ENCODE data around the gene SMCO4. TPM values are rescaled to one million over a fixed set of nuclear protein-coding genes. Genes with fewer than 3 reads are reported as not detected.
"Not testable (repeated sequence)": the region's sequence is repeated elsewhere in the genome, so short reads cannot be mapped to it uniquely, and the experiment has no call there.

Gene SMCO4
- polyA plus RNA-seq (2013, experiment 1 of 2) = 26.9 TPM
- polyA plus RNA-seq (2013, experiment 2 of 2) = 21.3 TPM

DNA sequence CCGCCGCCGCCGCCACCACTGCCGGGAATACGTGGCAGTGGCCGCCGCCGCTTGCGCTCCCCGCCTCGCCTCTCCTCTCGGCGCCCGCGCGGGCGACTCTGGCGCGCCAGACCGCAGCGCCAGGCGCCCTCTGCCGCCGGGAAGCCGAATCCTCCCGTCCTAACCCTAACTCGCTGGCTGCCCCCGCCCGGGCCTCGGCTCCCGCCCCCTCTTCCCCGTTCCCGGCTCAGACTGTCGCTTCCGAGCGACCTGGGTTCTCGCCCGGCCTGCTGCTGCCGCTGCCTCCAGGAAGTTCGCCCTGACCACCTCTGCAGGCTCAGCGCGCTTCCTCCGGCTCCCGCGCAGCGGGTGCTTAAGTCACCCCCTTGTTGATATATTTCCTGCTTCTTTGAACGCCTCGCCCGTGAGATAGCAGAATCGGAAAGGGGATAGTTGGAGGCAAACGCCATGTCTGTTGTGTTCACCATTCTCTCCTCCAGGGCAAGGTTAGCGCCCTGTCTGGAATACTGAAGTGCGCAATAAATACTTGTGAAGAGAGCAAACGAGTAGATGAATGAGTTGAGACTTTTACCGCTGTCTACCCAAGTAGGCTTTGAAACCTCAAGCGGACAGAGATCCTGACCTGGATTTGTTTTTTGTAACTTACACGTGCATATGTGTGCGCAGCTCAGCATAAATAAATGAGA lies at the start of gene SMCO4:
SMCO4 (minus strand) TSS at position 100 of the 686 bp plus-strand sequence. CDS start 64,202 bp downstream, outside the sequence.
- H3K4me1 ChIP-seq (ENCODE audit: control insufficient read depth, insufficient read depth, low read length, poor library complexity, severe bottlenecking) = peaks cover 4% of the 10 kb centered on the region
- H3K9me3 ChIP-seq (ENCODE audit: control insufficient read depth, low read length) = no peaks in the 10 kb centered on the region
- no peaks in the 10 kb centered on the region for H3K36me3 ChIP-seq (ENCODE audit: control insufficient read depth, insufficient read depth, low read length)
- H3K4me3 ChIP-seq (ENCODE audit: extremely low read depth, insufficient read depth, low read length, poor library complexity, severe bottlenecking) = peak within 1 kb of the TSS; percentile 66
- 13 to 19% methylated on average over 28 to 42 of the region's 59 CpGs for WGBS, 2 experiments (ENCODE audit: insufficient coverage in 2 of 2)
- H3K27ac ChIP-seq (ENCODE audit: low read depth, low read length, severe bottlenecking) = peak within 1 kb of the TSS; percentile 81

DNA sequence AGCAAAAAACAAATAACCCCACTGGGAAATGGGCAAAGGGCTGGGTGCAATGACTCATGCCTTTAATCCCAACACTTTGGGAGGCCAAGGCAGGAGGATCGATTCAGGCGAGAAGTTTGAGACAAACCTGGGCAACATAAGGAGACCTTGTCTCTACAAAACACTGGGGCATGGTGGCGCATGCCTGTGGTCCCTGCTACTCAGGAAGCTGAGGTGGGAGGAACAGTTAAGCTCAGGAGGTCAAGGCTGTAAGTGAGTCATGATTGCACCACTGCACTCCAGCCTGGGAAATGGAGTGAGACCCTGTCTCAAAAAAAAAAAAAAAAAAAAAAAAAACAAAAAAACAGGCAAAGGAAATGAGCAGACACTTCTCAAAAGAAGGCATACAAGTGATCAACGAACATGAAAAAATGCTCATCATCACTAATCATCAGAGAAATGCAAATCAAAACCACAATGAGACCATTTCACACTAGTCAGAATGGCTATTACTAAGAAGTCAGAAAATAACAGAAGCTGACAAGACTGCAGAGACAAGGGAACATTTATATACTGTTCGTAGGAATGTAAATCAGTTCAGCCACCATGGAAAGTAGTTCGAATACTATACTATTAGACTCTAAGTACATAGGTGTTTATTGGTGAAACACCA lies 48.2 kb upstream of the SMCO4 start:
- H3K4me1 ChIP-seq (ENCODE audit: control insufficient read depth, insufficient read depth, low read length, poor library complexity, severe bottlenecking) = no peaks in the 10 kb centered on the region
- no peaks in the 10 kb centered on the region for H3K36me3 ChIP-seq (ENCODE audit: control insufficient read depth, insufficient read depth, low read length)
- 86 to 90% methylated on average over 2 to 4 of the region's 6 CpGs for WGBS, 2 experiments (ENCODE audit: insufficient coverage in 2 of 2)
- no peak overlapping the region for H3K27ac ChIP-seq (ENCODE audit: low read depth, low read length, severe bottlenecking)
- no peaks in the 10 kb centered on the region for H3K9me3 ChIP-seq (ENCODE audit: control insufficient read depth, low read length)
- H3K4me3 ChIP-seq (ENCODE audit: extremely low read depth, insufficient read depth, low read length, poor library complexity, severe bottlenecking) = no peak overlapping the region

- H3K9me3 ChIP-seq (ENCODE audit: control insufficient read depth, low read length) = no peaks in the 10 kb centered on the region
- H3K4me3 ChIP-seq (ENCODE audit: extremely low read depth, insufficient read depth, low read length, poor library complexity, severe bottlenecking) = no peak overlapping the region
- no peaks in the 10 kb centered on the region for H3K4me1 ChIP-seq (ENCODE audit: control insufficient read depth, insufficient read depth, low read length, poor library complexity, severe bottlenecking)
- H3K36me3 ChIP-seq (ENCODE audit: control insufficient read depth, insufficient read depth, low read length) = no peaks in the 10 kb centered on the region
- no peak overlapping the region for H3K27ac ChIP-seq (ENCODE audit: low read depth, low read length, severe bottlenecking)
- WGBS, 2 experiments (ENCODE audit: insufficient coverage in 2 of 2) = no CpG with 5 or more reads among the region's 1 CpG
Observed at GRCh38 chr11:93589347-93589746, 46.2 kb upstream of the SMCO4 start.

DNA sequence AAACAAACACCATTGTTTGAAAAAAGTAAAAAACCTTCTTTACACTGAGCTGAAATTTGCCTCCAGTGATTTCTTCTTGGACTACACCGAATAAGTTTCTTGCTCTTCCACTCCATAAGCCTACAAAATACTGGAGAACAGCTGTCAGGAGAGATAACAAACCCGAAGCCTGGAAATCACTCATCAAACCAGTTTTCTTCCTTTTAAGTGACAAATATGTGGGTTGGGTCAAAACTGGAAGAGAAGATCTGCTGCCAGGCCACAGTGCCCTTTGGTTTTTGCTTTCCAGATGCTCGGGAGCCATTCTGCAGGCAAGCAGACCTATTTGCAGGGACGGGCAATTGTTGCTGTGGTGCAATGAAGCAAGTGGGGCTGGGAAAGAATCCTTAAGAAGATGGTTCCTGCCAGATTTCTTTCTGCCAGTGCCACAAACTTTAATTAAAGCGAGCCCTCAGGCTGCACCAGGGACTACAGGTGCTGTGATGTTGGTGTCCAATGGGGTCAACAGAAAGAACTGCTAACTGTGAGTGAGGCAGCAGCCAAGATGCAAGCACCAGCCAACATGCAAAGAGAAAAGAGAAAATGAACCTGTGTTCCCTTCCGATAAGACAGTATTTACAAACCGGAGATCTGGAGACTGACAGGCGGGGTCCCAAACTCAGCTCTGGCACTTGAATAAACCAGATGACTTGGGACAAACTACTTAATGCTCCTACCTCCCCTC lies 44.8 kb upstream of the SMCO4 start:
- 87 to 90% methylated on average over 2 to 6 of the region's 8 CpGs for WGBS, 2 experiments (ENCODE audit: insufficient coverage in 2 of 2)
- no peaks in the 10 kb centered on the region for H3K9me3 ChIP-seq (ENCODE audit: control insufficient read depth, low read length)
- no peak overlapping the region for H3K27ac ChIP-seq (ENCODE audit: low read depth, low read length, severe bottlenecking)
- H3K4me1 ChIP-seq (ENCODE audit: control insufficient read depth, insufficient read depth, low read length, poor library complexity, severe bottlenecking) = no peaks in the 10 kb centered on the region
- no peaks in the 10 kb centered on the region for H3K36me3 ChIP-seq (ENCODE audit: control insufficient read depth, insufficient read depth, low read length)
- H3K4me3 ChIP-seq (ENCODE audit: extremely low read depth, insufficient read depth, low read length, poor library complexity, severe bottlenecking) = no peak overlapping the region

GRCh38 chr11:93587425-93587824 lies 44.2 kb upstream of the SMCO4 start:
- H3K4me3 ChIP-seq (ENCODE audit: extremely low read depth, insufficient read depth, low read length, poor library complexity, severe bottlenecking); H3K9me3 ChIP-seq (ENCODE audit: control insufficient read depth, low read length); H3K4me1 ChIP-seq (ENCODE audit: control insufficient read depth, insufficient read depth, low read length, poor library complexity, severe bottlenecking); H3K27ac ChIP-seq (ENCODE audit: low read depth, low read length, severe bottlenecking); H3K36me3 ChIP-seq (ENCODE audit: control insufficient read depth, insufficient read depth, low read length): not testable (repeated sequence)
- no CpG with 5 or more reads among the region's 1 CpG for WGBS, 2 experiments (ENCODE audit: insufficient coverage in 2 of 2)

DNA sequence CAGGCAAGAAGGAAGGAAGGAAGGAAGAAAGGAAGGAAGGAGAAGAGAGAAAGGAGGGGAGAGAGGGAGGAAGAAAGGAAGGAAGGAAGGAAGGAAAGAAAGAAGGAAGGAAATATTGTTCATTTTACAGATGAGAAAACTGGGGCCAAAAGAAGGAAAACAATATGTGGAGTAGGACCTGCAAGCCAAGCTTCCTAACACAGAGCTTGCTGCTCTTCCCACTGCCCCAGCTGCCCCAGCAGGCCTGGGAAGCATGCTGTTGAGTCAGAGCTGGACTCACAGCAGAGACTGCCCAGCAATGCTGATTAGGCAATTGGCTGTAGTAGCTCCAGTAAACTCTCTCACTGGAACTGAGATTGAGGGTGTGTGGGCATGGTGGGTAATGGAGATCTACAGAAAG lies 42.6 kb upstream of the SMCO4 start:
- Histone ChIP-seq H3K4me3 (ENCODE audit: extremely low read depth, insufficient read depth, low read length, poor library complexity, severe bottlenecking) (no peak overlapping the region), H3K27ac (ENCODE audit: low read depth, low read length, severe bottlenecking) (no peak overlapping the region)

GRCh38 chr11:93583490-93583889 lies 40.3 kb upstream of the SMCO4 start:
- no peaks in the 10 kb centered on the region for H3K9me3 ChIP-seq (ENCODE audit: control insufficient read depth, low read length)

More for the DNA sequence above, 42.6 kb upstream of the SMCO4 start:
- Histone ChIP-seq H3K4me1 (ENCODE audit: control insufficient read depth, insufficient read depth, low read length, poor library complexity, severe bottlenecking) (no peaks in the 10 kb centered on the region), H3K9me3 (ENCODE audit: control insufficient read depth, low read length) (no peaks in the 10 kb centered on the region), H3K36me3 (ENCODE audit: control insufficient read depth, insufficient read depth, low read length) (no peaks in the 10 kb centered on the region)

DNA sequence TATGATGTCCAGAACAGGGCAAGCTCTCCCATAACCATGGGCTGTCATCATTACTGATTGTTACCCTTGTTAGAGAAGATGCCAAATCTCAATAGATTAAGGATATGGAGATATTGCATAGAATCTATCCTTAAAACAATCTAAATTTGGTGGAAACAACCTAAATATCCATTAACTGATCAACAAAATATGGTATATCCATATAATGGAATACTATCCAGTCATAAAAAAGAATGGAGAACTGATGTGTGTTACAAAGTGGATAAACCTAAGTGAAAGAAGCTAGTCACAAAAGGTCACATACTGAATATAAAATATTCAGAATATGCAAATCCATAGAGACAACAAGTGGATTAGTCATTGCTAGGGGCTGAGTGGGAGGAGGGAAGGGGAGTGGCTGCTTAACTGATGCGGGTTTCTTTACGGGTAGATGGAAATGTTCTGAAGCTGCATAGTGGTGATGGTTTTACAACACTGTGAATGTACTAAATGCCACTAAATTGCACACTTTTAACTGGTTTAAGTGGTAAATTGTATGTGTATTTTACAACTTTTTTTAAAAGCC lies 36.1 kb upstream of the SMCO4 start:
- WGBS, 2 experiments (ENCODE audit: insufficient coverage in 2 of 2) = 89% methylated on average over 2 of the region's 2 CpGs; no CpG with 5 or more reads in 1 of the 2 experiments
- Histone ChIP-seq H3K9me3 (ENCODE audit: control insufficient read depth, low read length) (no peaks in the 10 kb centered on the region), H3K4me3 (ENCODE audit: extremely low read depth, insufficient read depth, low read length, poor library complexity, severe bottlenecking) (no peak overlapping the region), H3K36me3 (ENCODE audit: control insufficient read depth, insufficient read depth, low read length) (no peaks in the 10 kb centered on the region), H3K4me1 (ENCODE audit: control insufficient read depth, insufficient read depth, low read length, poor library complexity, severe bottlenecking) (no peaks in the 10 kb centered on the region), H3K27ac (ENCODE audit: low read depth, low read length, severe bottlenecking) (no peak overlapping the region)

More at GRCh38 chr11:93583490-93583889, 40.3 kb upstream of the SMCO4 start:
- Histone ChIP-seq H3K27ac (ENCODE audit: low read depth, low read length, severe bottlenecking) (no peak overlapping the region), H3K4me3 (ENCODE audit: extremely low read depth, insufficient read depth, low read length, poor library complexity, severe bottlenecking) (no peak overlapping the region), H3K4me1 (ENCODE audit: control insufficient read depth, insufficient read depth, low read length, poor library complexity, severe bottlenecking) (no peaks in the 10 kb centered on the region), H3K36me3 (ENCODE audit: control insufficient read depth, insufficient read depth, low read length) (no peaks in the 10 kb centered on the region)

DNA sequence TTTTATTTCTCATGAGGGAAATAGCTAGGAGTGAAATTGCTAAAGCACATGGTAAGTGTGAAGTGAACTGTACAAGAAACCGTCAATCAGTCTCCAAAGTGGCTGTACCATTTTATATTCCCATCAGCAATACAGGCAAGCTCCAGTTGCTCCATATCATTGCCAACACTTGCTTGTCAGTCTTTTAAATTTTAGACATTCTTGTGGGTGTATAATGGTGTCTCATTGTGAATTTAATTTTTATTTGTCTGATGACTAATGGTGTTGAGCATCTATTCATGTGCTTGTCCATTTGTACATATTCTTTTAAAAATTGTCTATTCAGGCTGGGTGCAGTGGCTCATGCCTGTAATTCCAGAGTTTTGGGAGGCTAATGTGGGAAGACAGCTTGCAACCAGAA lies 34.1 kb upstream of the SMCO4 start:
- Histone ChIP-seq H3K9me3 (ENCODE audit: control insufficient read depth, low read length) (no peaks in the 10 kb centered on the region), H3K27ac (ENCODE audit: low read depth, low read length, severe bottlenecking) (no peak overlapping the region), H3K4me1 (ENCODE audit: control insufficient read depth, insufficient read depth, low read length, poor library complexity, severe bottlenecking) (no peaks in the 10 kb centered on the region), H3K4me3 (ENCODE audit: extremely low read depth, insufficient read depth, low read length, poor library complexity, severe bottlenecking) (no peak overlapping the region), H3K36me3 (ENCODE audit: control insufficient read depth, insufficient read depth, low read length) (no peaks in the 10 kb centered on the region)
- WGBS, 2 experiments (ENCODE audit: insufficient coverage in 2 of 2) = no CpG with 5 or more reads among the region's 1 CpG

GRCh38 chr11:93576870-93577269 lies 33.7 kb upstream of the SMCO4 start:
- WGBS, 2 experiments (ENCODE audit: insufficient coverage in 2 of 2) = 93 to 100% methylated on average over 2 of the region's 4 CpGs
- H3K36me3 ChIP-seq (ENCODE audit: control insufficient read depth, insufficient read depth, low read length); H3K27ac ChIP-seq (ENCODE audit: low read depth, low read length, severe bottlenecking); H3K4me1 ChIP-seq (ENCODE audit: control insufficient read depth, insufficient read depth, low read length, poor library complexity, severe bottlenecking); H3K4me3 ChIP-seq (ENCODE audit: extremely low read depth, insufficient read depth, low read length, poor library complexity, severe bottlenecking); H3K9me3 ChIP-seq (ENCODE audit: control insufficient read depth, low read length): not testable (repeated sequence)

Data from mesodermal cell (in vitro differentiated cells).